GM21423 (cell line): ENCODE results near the gene EXOC8.

Experiments
- ATAC-seq: cut with Tn5 transposase; IDR thresholded peaks from one replicate; pipeline ENCODE4 v1.9.1; 2021; ENCODE audit warnings: mild to moderate bottlenecking, moderate library complexity; ENCODE audit not compliant: unreplicated experiment

EXOC8 gene

DNA sequence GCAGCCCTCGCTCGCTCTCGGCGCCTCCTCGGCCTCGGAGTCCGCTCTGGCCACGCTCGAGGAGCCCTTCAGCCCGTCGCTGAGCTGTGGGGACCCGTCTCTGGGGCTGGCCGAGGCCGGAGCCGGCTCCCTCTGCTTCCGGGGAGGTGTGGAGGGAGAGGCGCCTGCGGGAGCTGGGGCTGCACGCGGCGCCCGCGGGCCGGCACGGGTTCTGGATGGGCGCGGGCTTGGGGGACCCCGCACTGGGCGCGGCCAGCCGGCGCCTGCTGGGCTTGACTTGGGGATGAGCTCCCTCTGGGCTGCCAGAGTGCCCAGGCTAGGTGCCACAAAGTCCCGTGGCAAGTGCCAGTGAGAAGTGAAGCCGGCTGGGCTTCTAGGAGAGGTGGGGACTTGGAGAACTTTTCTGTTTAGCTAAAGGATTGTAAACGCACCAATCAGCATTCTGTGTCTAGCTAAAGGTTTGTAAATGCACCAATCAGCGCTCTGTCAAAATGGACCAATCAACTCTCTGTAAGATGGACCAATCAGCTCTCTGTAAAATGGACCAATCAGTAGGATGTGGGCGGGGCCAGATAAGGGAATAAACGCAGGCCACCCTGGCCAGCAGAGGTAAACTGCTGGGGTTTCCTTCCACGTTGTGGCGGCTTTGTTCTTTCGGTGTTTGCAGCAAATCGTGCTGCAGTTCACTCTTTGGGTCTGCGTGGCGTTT, 20.2 kb downstream of the EXOC8 start:
- no peak for ATAC-seq

DNA sequence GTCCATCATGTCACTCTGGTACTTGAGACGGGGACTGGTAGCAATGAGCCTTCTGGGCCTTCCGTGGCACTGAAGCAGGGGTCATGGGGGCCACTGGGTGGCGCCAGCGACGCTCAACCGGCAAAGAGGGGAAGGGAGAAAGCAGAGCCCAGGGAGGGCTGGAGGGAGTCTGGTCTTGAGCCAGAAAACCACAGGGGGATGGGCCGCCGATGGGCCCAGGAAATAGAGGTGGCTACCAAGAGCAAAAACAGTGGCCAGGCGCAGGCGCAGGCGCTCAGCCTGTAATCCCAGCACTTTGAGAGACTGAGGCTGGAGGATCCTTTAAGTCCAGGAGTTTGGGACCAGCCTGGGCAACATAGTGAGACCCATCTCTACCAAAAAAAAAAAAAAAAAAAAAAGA, 21.8 kb downstream of the EXOC8 start:
- peak; percentile 65 for ATAC-seq

DNA sequence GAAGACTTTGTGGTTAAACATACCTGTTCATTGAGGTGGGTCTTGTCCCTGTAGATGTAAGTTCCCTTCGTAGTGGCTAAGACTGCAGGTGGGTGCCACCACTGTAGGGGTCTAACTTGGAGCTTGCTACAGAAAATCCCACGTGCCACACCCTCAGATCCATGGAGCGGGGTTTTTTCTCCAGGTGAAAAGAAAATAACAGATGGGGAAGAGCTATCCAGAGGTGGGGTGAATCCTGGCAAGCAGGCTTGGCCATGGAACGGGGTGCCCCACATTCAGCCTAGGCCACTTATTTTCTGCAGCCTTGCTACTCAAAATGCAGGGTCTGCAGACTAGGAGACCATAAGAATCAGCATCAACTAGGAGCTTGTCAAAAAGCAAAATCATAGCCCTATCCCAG, 24.0 kb downstream of the EXOC8 start:
- ATAC-seq = no peak

DNA sequence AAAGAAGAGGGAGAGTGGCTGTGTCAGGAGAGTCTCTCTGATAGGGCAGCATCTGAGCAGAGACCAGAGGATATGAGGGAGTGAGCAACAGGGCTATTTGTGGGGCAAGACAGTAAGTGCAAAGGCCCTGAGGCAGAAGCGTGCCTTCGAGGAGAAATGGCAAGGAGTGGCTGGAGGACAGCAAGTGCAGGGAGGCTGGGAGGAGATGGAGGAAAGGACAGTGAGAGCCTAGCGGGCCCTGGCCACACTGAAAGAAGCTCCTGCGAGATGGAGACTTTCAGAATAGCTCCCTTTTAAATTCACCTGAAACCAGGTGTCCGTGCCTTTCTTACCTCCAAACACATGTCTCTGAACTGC, 25.2 kb downstream of the EXOC8 start:
- no peak for ATAC-seq

DNA sequence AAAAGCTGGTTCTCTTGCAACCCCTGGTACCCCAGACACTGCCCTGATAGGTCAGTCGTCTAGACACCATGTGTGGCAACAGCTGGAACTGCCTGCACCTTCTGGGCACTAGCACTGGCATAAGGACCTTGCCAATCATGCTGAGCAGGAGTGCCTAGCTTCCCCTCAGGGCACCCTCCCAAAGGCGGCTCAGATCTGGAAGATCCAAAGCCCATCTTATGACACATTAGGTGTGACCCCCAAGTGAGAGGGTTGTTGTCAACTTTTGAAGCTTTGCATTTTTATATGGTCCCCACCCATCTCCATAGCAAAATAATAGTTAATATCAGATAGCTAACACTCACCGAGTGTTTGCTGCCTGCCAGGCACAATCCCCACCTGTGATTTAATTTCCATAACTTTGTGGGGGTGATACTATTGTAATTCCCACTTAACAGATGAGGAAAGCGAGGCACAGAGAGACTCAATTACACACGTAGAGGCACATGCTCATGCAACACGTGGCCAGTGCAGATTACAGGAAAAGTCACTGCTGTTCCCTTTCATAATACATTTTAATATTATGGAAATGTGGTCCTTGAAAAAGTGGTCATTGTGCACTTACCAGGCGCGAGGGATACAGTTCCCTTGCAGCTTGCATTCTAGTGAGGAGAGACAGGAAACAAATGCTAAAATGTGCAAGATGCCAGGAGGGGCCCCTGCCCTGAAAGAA, 25.8 kb downstream of the EXOC8 start:
- ATAC-seq = no peak

DNA sequence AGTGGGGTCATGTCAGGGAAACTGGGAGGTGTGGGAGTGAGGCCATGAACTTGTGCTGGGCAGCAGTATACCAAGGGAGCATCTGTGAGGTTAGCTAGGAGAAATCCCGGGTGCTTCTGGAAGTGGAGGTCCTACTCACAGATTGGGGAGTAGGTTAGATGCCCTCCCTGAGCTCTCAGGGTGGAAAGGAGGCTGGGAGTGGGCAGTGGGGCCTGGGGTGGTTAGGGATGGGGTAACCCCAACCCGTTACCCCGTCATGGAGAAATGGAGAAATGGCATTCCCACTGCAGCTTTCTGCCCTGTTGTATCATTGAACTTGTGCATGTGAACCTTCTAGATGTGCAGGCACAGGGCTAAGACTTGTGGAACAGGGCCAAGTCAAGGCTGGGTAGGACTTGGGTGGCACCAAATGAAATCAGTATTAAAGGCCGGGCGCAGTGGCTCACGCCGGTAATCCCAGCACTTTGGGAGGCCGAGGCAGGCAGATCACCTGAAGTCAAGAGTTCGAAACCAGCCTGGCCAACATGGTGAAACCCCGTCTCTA, 27.2 kb downstream of the EXOC8 start:
- no peak for ATAC-seq

DNA sequence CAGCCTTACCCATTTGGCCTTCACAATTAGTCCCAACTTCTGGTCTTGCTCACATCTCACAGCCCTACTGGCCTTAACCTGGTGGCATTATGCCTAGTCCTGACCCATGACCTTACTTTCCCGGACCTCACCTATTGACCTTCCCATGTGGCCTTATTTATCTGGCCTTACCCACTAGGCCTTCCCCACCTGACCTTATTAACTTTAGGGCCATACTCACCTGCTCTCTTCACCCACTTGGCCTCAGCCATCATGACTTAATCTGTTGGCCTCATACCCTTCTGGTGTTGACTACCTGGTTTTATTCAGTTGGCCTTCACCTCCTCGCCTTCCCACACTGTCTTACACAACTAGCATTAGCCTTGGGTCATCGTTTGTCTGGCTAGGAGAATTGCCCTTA, 35.7 kb downstream of the EXOC8 start:
- no peak for ATAC-seq

DNA sequence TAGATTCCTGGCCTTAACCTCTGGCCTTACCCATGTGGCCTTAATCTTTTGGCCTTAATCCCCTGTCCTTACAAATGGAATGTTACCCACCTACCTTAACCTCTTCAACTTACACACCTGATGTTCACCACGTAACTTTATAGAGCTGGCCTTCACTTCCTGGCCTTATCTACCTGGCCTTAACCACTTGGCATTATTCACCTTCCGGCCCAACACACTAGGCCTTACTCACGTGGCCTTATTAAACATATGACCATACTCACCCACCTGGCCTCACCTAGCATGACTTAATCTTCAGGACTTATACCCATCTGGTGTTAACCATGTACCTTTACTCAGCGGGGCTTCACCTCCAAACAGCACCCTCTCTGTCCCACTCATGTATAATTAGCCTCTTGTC, 41.7 kb downstream of the EXOC8 start:
- no peak for ATAC-seq

DNA sequence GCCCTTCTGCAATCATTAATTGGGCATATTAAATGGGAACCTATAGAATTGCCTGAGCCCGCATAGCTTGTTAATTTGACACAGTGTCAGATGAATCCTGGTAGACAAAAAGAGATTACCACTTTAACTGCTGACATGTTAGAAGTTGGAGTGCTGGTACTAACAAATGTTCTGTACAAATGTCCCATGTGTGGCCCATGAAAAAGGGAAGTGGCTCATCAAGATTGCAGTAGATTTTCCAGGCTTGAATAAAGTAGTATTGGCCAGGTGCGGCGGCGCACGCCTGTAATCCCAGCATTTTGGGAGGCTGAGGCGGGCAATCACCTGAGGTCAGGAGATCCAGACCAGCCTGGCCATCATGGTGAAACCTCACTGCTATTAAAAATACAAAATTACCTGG, 51.0 kb downstream of the EXOC8 start:
- no peak for ATAC-seq

DNA sequence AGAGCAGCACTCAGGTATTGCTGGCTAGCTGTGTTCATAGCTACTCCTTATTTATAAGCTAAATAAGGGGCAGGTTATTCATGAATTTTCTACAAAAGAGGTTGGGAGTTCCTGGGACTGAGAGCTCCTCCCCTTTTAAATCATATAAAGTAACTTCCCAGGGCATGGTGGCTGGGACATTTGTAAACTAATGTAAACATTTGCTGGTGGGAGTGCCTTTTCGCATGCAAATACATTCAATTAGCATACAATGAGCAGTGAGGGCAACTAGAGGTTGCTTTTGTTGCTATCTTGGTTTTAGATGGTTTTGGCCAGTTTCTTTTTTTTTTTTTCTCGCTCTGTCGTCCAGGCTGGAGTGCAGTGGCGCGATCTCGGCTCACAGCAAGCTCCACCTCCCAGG, 53.2 kb downstream of the EXOC8 start:
- no peak for ATAC-seq
